ENCODE results near the gene STARD10.

DNA sequence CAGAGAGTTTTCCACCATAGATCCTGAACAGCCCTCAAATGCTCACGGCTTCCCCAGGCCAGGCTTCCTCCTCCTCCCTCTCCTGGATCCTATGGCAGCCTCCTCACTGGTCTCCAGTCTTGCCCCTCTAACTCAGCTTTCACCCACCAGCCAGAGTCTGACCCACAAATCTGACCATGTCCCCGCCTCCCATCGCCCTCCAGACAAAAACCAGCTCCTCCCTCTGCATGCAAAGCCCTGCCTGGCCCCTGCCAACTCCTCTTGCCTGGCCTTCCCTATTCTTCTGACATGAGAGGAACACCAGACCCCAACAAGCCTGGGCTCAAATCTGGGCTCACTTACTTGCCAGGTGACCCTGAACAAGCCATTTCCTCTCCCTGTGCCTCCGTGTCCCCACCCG, 87.3 kb downstream of the STARD10 start:
- TF ChIP-seq CTCF (conservative IDR thresholded peaks at IDR 0.05; ENCODE audit: low read length): no peak
- TF ChIP-seq EZH2phosphoT487 (IDR thresholded peaks at IDR 0.05; ENCODE audit: borderline replicate concordance, low read depth, low read length): no peak

Measured in OCI-LY7 (cell line).